GM13976 (cell line): ENCODE results near the gene POFUT2.

ENCODE experiments used
- DNase-seq: peaks from one replicate; pipeline ENCODE4 v3.0.0; 2012; ENCODE audit warnings: low spot score
- CTCF ChIP-seq: IDR thresholded peaks from 2 replicates; pipeline ENCODE4 v1.5.1; 2012; ENCODE audit warnings: borderline replicate concordance, mild to moderate bottlenecking; ENCODE audit not compliant: insufficient read depth; ENCODE audit errors: extremely low read depth, missing control alignments, control extremely low read depth
- in situ Hi-C: fragments of 300-500 bp; cut with MboI; formaldehyde crosslinking; loops from one replicate; pipeline ENCODE4 v1.12.0; 2022; ENCODE audit warnings: low sequenced_read_pairs, mixed read lengths, inconsistent platforms; ENCODE audit not compliant: unreplicated experiment

The POFUT2 gene

DNA sequence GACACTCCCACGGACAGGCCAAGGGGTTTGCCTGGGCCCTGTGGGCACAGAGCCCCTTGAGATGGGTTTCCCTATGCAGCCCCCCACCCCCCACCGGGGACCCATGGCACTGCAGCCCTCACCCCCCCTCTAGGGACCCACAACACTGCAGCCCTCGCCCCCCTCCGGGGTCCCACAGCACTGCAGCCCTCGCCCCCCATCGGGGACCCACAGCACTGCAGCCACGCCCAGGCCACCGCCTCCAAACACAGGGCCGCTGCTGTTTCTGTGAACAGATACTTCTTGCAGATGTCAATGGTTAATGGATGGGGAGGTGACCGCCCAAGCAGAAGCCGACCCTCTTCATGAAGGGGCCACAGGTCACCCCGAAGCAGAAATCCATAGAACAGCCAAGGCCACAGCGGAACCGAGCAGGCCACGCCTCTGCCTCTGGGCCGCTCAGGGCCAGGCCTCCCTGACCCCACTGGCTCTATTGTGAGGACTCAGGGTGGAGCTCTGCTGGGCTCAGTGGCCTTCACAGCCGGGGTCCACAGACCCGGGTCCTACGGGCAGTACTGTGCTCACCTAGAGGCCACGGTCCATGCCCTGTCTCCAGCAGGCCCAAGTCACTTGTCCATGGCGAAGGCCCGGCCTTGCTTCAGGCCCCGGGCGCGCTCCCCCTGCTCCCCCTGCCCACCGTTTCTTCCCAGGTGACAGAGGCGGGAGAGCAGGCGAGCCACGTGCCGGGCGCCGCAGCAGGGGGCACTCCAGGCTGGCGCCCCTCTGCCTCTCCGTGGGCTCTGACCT, 4.1 kb upstream of the POFUT2 start:
- DNase-seq: no peak
- TF ChIP-seq CTCF: no peak
- in situ Hi-C loops: loop anchor here (25.0 kb wide), 1 partner anchor 330 kb away; no protein-coding TSS in a partner anchor

DNA sequence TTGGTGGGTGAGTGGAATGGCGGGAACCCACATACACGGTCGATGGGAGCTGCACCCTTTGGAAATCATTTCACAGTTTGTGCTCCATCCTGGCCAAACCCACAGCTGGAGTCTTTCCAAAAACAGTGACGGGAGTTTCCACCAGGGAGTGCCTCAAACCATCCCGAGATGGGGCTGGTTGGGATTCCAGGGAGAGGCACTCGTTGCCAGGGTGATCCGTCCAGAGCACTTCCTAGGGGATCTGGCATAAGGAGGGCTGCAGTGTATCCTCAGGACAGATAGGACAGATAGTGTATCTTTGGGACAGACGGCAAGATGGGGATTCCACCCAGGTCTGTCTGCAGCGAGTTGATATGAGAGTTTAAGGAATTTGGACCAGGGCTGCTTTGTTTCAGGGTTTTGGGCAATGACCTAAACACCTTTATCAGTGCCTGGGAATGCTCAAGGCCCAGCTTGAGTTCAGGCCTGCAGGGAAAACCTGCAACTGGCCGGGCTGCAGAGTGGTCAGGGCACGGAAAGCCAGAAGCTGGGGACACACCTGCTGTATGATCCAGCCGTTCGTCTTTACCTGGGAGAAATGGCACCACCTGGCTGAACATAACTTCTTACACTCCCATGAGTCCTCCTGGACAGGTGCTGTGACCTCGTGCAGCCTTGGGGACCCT, 3.4 kb upstream of the POFUT2 start:
- DNase-seq: no peak
- in situ Hi-C loops: loop anchor here (25.0 kb wide), 1 partner anchor 329 kb away; no protein-coding TSS in a partner anchor
- no peak for TF ChIP-seq CTCF

- no peak for DNase-seq
- in situ Hi-C loops: loop anchor here (25.0 kb wide), 1 partner anchor 328 kb away; no protein-coding TSS in a partner anchor
- no peak for TF ChIP-seq CTCF
These were observed 2.2 kb upstream of the POFUT2 start for GRCh38 chr21:45289655-45290515.

GRCh38 chr21:45289134-45289533, 1.4 kb upstream of the POFUT2 start:
- DNase-seq: no peak
- in situ Hi-C loops: loop anchor here (25.0 kb wide), 1 partner anchor 327 kb away; no protein-coding TSS in a partner anchor
- TF ChIP-seq CTCF: no peak

- DNase-seq: no peak
- in situ Hi-C loops: loop anchor here (25.0 kb wide), 1 partner anchor 326 kb away; no protein-coding TSS in a partner anchor
These were observed 746 bp upstream of the POFUT2 start for GRCh38 chr21:45288441-45288841.

More at GRCh38 chr21:45288441-45288841, 746 bp upstream of the POFUT2 start:
- TF ChIP-seq CTCF: no peak
